Measurements from ENCODE around the gene SLC15A3.

The SLC15A3 gene

DNA sequence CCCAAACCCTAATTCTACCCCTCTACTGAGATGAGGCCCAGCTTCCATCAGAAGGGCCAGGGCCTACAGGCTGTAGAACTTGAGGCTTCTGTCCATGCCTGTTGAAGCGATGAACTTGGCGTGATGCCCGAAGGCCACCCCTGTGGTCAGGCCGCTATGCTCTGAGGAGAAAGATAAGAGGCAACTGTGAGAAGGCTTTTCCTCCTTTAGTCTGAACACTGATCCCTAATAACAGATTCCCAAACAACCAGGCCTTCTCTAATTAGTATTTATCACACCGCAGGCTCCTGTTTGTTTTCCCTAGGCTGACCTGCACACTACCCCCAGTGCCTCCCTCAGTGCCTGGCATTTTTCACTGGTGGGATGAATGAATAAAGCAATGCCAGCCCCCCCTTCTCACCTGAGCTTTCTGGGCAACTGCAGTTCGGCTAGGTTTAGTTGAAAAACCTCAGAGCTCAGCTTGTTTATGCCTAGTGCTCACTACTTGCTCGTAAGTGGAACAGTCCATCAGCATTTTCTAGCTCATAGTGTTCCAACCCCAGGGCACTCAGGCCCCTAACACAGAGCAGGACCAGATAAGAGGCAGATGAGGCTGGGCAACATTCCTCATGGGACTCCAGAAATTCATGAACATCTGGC is 60.8 kb downstream of the SLC15A3 start:
- no peaks in the 10 kb centered on the region for H3K27me3 ChIP-seq
- H3K4me1 ChIP-seq = no peaks in the 10 kb centered on the region; the same call in 1 of the 2 replicates
- H3K4me3 ChIP-seq (ENCODE audit: low read depth, low read length) = no peak overlapping the region
- peak; percentile 31 for DNase-seq
- H3K9me3 ChIP-seq = no peaks in the 10 kb centered on the region
- TF ChIP-seq, protein P1, sequence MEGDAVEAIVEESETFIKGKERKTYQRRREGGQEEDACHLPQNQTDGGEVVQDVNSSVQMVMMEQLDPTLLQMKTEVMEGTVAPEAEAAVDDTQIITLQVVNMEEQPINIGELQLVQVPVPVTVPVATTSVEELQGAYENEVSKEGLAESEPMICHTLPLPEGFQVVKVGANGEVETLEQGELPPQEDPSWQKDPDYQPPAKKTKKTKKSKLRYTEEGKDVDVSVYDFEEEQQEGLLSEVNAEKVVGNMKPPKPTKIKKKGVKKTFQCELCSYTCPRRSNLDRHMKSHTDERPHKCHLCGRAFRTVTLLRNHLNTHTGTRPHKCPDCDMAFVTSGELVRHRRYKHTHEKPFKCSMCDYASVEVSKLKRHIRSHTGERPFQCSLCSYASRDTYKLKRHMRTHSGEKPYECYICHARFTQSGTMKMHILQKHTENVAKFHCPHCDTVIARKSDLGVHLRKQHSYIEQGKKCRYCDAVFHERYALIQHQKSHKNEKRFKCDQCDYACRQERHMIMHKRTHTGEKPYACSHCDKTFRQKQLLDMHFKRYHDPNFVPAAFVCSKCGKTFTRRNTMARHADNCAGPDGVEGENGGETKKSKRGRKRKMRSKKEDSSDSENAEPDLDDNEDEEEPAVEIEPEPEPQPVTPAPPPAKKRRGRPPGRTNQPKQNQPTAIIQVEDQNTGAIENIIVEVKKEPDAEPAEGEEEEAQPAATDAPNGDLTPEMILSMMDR (IDR thresholded peaks at IDR 0.05; ENCODE audit: low read depth, low read length) = no peak
- H3K36me3 ChIP-seq = peaks cover 8% of the 10 kb centered on the region

DNA sequence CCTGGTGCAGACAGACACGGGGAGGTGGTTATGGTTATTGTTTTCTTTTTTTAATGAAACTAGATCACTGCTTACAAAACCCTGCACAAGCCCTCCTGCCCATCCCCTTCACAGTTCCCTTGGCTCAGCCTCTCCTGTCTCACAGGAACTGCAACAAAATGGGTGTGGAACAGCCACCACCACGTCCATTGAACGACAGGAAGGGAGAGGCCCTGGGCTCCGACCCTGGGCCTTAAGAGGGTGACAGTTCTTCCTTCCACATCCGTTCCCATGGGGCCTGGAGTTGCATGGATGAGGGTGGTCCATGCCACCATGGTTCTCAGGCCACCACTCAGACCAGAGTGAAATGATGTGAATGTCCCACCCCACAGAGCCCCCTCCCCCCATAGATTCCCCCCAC is 61.3 kb downstream of the SLC15A3 start:
- peaks cover 4% of the 10 kb centered on the region for H3K36me3 ChIP-seq
- H3K27me3 ChIP-seq = no peaks in the 10 kb centered on the region
- no peak for DNase-seq
- H3K4me1 ChIP-seq = no peaks in the 10 kb centered on the region; the same call in 1 of the 2 replicates
- H3K4me3 ChIP-seq (ENCODE audit: low read depth, low read length) = no peak overlapping the region
- no peaks in the 10 kb centered on the region for H3K9me3 ChIP-seq
- TF ChIP-seq, protein P1 (IDR thresholded peaks at IDR 0.05; ENCODE audit: low read depth, low read length) = no peak

DNA sequence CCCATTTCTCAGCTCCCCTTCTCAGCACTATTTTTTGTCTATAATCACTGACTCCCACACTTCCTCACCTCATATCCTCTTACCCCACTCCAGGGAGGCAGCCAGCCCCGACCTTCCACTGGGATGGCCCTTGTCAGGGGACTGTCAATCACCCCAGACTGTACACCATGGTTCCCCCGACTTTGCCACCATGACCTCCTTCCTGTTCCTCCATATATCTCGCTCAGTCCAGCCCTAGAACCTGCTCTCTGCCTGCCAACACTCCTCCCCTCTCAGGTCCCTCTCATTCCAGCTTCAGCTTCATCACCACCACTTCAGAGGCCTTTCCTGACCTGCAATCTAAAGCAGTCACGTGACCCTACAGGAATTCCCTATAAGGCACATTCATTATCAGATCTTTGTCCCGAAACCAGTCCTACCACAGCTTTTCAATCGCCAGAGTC is 62.1 kb downstream of the SLC15A3 start:
- Histone ChIP-seq H3K27me3 (no peaks in the 10 kb centered on the region), H3K36me3 (peaks cover 4% of the 10 kb centered on the region), H3K4me3 (ENCODE audit: low read depth, low read length) (no peak overlapping the region), H3K4me1 (no peaks in the 10 kb centered on the region; the same call in 1 of the 2 replicates), H3K9me3 (no peaks in the 10 kb centered on the region)
- TF ChIP-seq, protein P1 (IDR thresholded peaks at IDR 0.05; ENCODE audit: low read depth, low read length) = no peak
- no peak for DNase-seq

DNA sequence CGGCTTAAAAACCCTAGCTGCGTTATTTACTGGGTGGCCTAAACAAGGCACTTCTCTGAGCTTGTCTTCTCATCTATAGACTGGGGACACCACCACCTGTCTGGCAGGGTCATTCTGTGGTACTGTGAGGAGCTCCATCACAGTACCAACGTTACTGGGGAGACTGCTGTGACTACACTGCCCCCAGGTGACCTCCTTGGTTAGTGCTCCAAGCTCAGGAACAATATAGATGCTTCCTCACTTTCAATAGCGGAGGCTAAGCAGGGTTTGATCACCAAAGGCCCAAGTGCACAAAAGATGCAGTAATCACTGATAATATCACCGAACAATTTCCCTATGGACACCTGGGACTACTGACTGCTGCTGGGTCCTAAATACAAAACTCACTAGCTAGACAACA is 64.4 kb downstream of the SLC15A3 start:
- H3K27me3 ChIP-seq = no peaks in the 10 kb centered on the region
- no peaks in the 10 kb centered on the region for H3K36me3 ChIP-seq
- no peaks in the 10 kb centered on the region; the same call in 1 of the 2 replicates for H3K4me1 ChIP-seq
- TF ChIP-seq, protein P1 (IDR thresholded peaks at IDR 0.05; ENCODE audit: low read depth, low read length) = peak; percentile 64
- no peaks in the 10 kb centered on the region for H3K9me3 ChIP-seq
- H3K4me3 ChIP-seq (ENCODE audit: low read depth, low read length) = no peak overlapping the region
- DNase-seq = peak; percentile 51

All from BE2C (cell line).